ENCODE measurements around the gene DAB1. TPM values are rescaled to one million over a fixed set of nuclear protein-coding genes. Genes with fewer than 3 reads are reported as not detected.

The DAB1 gene
- total RNA-seq, 1 donor from 2014 or later = 12.2 TPM

DNA sequence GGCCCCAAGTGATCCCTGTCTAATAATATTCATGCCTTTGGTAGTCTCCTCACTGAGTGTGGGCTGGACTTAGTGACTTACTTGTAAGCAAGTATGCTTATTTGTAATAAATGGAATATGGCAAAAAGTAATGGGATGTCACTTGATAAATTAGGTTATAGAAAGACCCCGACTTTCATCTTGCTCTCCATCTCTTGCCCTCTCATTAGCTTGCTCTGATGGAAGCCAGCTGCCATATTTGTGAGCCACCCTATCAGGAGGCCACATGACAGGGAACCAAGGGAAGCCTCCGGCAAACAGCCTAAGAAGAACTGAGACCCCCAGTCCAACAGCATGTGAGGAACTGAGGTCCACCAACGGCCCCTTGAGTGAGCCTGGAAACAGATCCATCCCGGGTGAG, 107.0 kb downstream of the DAB1 start:
- DNase-seq (ENCODE audit: low spot score) = no peak

DNA sequence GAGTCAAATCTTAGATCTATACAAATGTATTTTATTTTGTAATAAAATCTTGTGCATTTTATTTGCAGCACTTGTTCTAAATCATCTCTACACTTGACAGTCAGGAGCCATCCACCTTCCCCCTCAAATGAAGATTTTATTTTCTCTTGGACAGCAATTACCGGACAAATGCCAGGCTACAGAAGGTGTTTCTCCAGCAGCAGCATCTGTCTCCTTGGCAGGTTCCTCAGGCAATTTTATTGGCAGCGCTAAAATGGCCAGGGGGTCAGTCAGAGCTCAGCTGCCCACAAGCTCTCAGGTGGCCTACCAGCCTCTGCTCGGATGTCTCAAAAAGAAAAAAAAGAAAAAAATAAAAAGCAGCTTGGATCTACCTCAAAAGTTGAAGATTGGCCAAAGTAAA, 107.6 kb downstream of the DAB1 start:
- DNase-seq (ENCODE audit: low spot score) = no peak

DNA sequence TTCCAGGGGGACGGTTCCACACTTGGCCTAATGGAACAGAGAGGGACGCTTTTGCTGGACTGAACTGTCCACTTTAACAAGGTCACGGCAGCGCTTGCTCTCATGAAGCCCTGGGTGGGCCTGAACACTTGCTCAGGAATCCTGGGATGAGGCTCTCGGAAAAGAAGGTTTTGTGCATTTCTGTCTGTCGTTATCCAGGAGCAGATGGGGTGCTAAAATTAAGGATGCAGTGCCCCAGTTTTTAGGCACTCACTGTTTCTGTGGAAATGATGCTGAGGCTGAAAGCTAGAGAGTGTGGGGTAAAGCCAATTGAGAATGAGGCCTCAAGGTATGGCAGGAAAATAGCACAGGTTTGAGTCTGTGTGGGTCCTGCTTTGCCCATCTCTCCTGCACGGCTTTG, 111.0 kb downstream of the DAB1 start:
- no peak for DNase-seq (ENCODE audit: low spot score)

DNA sequence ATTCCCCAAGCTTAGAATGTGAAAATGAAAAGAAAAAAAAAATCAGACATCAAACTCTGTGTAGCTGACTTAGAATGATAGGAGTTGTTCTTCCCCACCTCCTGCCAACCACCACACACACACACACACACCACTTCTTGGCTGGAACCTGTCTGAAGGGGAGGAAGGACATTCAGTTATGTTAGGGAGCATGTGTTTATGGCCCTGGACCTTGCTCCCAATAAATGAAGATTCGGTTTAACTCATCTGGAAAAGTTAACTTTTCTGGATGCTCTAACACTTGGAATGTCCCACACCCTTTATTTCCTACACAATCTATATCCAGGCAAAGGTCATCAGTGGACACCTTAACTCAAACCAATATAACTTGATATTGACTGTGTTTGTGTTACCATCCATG, 112.4 kb downstream of the DAB1 start:
- DNase-seq (ENCODE audit: low spot score) = no peak

DNA sequence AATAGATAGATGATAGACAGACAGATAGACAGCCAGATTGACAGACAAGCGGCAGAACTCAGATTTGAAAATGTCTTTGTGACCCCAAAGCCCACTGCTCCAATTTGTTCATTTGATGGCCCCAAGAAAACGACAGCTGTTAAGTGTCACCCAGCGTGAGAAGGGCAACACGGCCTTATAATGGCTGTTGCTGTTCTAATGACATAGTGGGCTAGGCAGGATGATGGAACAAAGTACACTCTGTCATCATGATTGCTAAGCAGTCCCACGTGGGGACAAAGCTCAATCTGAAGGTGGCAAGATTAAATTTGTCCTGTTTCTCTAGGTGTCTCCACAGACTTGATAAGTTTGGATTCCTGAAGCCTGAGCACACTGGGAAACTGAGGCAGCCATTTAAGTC, 112.9 kb downstream of the DAB1 start:
- no peak for DNase-seq (ENCODE audit: low spot score)

DNA sequence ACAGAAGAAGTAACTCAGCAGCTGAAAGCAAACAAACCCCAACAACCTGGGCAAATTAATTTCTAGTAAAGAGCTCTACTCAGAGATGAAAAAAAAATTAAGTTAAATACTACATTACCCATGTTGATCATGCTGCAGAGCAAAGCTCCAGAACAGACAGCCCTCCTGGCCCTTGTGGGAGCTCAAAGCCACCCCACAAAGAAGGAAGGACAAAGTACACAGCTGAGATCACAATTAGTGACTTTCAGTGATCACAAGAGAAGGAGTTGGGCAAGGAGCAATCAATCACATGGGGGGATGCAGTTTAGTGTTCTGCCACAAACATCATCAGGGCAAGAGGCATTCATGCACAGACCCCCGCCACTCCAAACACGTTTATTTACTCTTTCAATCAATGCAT, 114.2 kb downstream of the DAB1 start:
- DNase-seq (ENCODE audit: low spot score) = no peak

DNA sequence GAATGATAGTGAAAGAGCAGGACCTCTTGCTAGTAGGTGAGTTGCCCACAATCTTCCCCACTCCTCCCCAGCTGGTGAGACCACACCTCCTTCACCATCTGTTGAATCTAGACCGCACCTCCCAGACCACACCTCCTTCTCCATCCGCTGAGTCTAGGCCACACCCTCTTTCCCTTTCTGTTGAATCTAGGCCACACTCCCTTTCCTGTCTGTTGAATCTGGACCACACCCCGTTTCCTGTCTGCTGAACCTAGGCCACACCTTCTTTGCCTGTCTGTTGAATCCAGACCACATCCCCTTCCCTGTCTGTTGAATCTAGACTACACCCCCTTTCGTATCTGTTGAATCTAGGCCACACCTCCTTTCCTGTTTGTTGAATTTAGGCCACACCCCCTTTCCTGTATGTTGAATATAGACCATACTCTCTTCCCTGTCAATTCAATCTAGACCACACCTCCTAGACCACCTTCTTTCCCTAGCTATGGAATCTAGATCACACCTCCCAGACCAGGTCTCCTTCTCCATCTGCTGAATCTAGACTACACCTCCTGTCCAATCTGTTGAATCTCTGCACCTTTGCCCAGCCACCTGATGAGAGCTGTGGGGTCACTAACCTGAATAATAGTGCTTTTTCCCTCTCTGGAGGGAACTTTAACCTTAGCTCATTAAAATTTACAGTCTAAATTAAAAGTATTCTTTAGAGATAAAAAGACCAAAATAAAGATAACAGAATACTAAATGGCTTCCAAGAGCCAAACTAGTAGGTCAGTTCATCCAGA, 116.3 kb downstream of the DAB1 start:
- DNase-seq (ENCODE audit: low spot score) = no peak

DNA sequence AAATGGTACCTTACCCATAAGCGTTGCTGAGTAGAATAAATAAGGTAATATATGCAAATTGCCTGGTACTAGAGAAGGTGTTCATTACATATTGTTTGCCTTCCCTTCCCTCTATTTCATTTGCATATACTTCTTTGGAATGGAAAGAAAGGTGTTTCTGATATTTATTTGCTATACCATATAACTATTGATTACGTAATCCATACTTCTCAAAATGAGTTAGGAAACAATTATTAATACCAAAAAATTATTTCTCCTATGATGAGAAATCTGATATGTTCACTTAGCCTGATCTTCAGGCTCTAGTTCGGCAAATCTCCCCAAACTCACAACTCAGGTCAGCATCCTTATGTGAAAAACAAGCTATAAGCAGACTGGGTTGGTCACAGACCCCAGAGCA, 119.3 kb downstream of the DAB1 start:
- DNase-seq (ENCODE audit: low spot score) = no peak

DNA sequence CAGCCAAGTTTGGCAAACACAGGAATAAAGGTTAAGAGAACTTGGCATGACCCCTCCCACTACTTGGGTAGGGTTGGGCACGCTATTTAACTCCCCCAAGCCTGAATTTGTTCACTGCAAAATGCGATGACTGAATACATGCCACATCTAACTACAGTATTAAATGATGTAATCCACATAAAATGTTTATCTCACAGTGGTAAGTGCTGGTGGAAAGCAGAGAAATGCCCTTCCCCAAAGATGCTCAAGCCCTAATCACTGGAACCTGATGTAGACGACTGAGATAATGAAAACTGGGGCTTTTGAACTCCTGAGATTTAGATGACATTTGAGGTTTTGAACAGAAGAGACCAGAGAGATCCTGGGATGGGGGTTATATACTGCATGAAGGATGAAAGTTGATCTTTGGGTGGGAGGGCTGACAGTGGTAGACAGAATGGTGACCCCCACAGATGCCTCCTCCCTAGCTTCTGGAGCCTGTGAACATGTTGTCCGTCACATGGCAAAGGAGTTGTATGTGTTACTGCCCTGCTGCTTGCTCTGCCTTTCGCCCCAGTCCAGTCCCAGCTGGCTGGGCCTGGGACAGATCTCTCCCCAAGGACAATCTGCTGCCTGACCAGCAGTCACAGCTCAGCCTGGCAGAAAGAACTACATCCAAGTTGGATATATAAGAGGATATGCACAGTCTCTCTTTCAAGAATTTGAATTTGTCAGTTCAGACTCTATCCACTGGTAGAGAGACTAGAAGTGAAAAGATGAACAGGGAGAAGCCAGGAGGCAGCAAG, 120.9 kb downstream of the DAB1 start:
- DNase-seq (ENCODE audit: low spot score) = no peak

DNA sequence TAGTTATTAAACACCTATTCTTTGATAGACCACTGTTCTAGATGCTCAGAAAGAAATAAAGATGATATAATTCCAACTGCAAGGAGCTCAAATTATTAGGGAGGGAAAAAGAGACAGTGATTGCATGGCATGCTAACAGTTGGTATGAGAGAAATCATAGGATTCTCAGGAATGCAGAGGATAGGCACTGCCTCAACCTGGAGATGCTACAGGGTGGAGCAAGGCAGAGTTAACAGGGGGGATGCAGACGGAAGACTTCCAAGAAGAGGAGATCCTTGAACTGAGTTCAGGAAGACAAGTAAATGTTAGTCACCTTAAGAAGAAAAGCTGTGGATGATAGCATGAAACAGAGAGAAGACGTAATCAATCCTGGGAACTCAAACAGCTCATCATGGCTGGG, 123.7 kb downstream of the DAB1 start:
- DNase-seq (ENCODE audit: low spot score) = no peak

DNA sequence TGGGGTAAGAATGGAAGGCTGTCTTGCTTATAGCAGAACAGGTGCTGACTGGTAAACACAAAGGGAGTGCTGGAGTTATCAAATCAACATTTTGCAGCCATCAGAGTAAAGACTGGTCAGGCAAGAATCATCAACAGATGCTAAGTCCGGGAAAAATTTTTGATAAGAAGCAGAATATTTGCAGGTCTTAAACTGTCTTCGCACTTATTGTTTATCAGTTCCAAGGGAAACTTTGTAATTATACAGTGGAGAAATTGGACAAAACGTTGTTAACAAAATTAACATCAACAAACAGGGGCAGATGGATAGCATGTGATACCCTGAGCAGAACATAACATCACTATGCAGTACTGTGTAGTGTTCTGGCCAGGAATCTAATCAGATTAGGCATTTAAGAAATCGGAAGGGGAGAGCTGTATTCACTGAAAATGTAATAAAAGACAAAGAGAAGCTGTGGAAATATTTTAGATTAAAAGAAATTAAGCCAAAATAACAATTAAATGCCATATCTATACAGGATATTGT, 127.1 kb downstream of the DAB1 start:
- DNase-seq (ENCODE audit: low spot score) = no peak

DNA sequence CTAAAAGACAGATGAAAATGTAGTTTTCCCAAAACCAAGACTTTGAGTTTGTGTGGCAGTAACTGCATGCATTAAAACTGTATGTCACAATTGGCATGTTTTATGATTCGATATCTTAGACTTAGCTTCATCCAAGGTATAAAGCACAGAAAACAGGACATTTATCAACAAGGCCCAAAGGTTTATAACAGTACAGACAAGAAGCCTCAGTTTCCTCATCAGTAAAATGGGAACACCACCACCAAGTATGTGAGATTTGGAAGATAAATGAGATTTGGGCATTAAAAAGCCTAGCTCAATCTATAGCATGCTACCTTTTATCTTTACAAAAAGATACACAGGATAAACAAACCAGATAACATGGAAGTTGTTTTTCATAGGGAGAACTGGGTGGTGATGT, 128.5 kb downstream of the DAB1 start:
- no peak for DNase-seq (ENCODE audit: low spot score)

DNA sequence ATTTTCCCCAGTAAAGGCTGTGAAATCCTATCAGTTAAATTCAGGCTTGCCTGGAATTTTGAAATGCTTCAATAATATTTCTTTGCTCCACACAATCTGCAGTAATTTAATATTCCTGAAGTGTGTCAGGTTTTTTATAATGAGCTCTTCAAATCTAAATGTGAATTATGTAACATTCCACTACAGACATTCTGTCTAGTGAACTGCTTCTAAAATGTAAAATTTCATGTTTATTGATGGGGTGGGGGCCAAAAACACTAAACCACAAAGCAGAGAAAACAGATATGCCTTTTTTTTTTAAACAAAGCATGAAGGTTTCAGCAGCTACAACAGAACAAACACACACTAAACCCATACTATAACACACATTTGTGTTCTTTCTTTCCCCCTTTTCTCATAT, 129.7 kb downstream of the DAB1 start:
- DNase-seq (ENCODE audit: low spot score) = no peak

DNA sequence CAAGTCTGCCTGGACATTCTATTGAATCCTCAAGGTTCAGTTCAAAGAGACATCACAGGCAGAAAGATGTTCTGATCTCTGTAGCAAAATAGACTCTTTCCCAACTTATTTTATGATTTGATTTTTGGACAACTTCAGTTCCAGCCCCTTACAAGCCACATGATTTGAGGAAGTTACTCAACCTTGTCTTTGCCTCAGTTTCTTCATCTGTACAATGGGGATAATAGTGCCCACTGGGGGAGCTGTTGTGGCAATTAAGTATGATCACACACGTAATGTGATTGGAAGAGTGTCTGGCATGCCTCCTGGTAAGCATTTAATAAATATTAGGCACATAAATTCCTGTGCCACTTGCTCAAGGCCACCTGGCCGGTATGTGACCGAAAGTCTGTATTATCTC, 130.6 kb downstream of the DAB1 start:
- DNase-seq (ENCODE audit: low spot score) = no peak

DNA sequence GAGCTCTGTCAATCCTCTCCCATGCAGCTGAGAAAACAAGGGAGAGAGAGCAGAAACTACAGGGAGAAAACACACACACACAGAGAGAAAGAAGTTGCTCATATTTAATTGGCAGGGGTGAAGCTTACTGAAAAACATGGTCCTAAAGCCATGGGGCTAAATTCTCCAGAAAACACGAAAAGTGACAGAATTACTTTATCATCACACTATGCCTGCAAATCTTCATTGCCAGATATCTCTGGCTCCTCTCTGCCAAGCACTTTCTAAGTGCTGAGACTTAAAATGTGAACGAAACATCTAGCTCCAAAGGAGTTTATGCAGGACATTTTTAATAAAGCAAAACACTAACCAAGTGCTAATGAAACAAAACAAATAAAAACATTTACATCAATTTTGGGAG, 134.1 kb downstream of the DAB1 start:
- DNase-seq (ENCODE audit: low spot score) = no peak

DNA sequence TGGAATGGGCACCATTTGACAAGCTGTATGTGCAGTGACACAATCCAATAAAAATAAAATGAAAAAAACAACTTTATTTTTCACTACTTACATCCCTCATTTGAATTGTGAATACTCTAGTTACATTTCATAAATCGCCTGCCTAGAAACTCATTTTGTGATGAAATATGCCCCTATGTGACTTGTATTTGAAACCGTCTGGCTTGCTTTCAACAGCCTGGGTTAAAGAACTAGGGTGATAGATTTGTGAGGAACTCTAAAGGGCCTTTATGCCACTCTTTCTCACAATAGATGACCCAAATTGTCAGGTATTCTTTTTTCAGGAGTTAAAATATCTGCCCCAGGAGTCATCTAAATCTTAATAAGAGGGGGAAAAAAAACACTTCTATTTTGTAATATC, 137.9 kb downstream of the DAB1 start:
- no peak for DNase-seq (ENCODE audit: low spot score)

DNA sequence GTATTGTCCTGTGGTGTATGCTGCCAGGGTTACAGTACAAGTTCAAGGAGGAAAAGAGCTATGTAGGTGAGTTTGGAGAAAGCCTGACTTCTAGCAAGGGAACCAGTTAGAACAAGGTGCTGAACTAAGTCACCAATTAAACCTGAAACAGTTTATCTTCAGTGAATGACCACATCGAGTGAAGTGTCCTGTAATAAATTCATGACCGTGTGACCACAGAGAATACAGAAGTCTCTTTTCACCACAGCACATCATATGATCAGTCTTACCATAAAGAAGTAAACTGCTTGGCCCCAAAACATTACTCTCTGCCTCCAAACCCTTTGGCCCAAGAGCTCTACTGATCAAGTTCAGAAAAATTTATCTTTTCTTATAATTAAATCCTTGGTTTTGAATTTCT, 141.4 kb downstream of the DAB1 start:
- DNase-seq (ENCODE audit: low spot score) = no peak

DNA sequence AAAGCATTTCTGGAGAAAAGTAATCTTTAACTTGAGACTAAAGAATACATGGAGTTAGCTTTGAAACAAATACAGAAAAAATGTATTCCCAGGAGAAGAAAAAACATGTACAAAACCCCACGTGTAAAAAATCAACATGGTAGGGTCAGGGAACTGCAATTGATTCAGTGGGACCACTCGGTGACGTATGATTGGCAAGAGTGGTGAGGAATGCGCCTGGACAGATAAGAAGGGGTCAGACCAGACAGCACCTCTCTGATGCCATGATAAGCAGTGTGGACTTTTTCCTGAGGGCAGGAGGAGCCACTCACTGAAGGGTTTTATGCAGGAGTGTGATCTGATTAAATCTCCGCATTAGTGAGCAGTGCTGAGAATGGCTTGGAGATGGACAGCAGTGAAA, 142.5 kb downstream of the DAB1 start:
- DNase-seq (ENCODE audit: low spot score) = no peak

DNA sequence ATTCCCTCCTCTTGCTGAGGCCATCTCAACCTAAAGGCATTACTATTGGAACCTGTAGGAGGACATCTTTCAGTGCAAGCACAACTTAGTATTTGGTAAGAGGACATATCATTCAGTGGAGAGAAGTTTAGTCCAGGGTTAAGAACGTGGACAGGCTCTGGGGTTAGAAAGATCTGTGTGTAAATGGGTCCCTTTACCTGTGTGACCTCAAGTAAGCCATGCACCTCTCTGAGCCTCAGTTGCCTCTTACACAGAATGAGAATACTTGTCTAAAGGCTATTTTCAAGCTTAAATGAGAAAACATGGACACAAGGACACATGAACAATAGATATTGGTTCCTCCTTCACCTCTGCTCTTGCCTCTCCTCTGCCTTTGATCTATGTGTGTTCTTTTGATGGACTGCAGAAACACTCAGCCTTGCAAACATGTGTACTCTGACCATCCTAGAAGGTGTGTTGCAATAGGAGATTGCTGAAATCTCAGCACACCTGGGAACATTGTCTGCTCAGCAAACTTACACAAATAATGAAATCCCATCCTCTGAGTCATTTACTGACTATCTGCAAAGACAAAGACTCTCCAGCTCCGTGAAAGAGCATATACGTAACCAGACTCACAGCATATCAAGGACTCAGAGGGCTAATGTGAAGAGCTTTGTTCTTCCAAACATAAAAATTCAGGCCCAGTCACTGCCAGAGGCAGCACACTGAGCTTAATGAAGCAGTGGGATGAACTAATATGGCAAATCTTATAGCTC, 143.8 kb downstream of the DAB1 start:
- DNase-seq (ENCODE audit: low spot score) = no peak

DNA sequence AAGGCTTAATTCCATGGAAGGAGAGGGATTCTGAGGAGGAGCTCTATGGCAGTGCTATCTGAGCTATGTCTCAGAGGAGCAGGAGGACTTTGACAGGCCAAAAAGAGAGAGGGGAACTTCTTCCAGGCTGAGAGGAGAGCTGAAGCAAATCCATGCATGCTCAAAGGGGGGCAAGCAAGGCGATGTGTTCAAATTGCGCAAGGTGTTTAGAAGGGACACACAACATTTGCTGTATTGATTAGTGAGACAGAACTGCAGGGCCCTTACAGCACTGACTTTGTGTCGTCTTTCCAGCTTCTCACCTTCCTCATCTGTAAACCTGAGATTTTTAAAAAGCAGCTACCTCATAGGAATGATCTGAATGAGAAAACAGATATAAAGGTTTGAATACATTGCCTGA, 145.3 kb downstream of the DAB1 start:
- no peak for DNase-seq (ENCODE audit: low spot score)

DNA sequence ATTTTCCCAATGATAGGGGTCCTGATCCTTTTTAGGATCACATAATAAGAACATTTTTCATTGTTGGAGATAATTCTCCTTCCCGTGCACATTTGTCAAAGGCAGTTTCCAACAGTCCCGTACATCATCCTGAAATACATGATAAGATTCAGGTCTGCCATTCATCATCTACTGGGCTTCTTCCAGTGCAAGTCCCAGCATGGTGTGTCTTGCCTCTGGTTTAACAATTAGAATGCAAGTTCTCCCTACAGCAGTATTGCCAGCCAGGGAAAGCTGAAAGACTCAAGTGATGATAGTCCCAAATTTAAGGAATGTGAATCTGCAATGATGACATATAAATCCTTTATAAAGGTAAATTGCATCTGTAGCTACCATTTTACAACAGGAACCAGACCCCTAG, 146.2 kb downstream of the DAB1 start:
- DNase-seq (ENCODE audit: low spot score) = no peak

DNA sequence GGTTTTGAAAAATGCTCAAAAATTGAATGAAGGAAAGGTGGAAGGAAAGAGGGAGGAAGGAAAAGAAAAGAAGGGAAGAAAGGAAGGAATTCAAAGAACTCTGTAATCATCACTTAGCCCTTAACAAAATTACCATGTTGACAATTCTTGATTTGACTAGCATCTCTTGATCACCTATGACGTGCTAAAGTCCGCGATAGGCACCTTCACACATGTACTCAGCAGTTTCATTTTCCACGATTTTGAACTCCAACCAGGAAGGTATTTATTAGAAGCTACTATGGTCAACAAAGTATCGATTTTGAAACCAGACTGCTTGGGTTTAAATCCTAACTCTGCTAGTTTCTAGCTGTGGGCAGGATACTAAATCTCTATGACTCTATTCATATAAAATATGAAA, 146.9 kb downstream of the DAB1 start:
- no peak for DNase-seq (ENCODE audit: low spot score)

DNA sequence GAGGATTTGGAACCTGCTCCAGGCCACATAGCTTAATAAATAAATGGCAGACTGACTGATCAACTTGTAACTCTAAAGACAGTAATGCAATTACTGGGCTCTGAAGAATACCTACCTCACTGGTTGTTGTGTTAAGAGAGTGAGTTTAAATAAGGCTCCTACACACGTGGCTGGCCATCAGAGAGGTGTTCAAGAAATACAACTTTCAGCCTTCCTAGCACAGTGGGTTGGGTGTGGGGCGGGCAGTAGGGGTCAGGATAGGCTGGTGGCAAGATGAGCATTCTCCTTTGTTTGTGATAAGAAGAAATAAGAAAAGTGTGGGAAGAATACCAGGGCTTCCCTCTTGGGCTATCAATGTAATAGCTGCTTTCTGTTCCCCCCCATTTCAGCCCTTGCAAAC, 151.3 kb downstream of the DAB1 start:
- no peak for DNase-seq (ENCODE audit: low spot score)
